GM21528 (cell line): ENCODE measurements around the gene ZNF416.

Experiments used
- ATAC-seq: cut with Tn5 transposase; IDR thresholded peaks from one replicate; pipeline ENCODE4 v1.9.1; 2021; ENCODE audit warnings: mild to moderate bottlenecking, moderate library complexity; ENCODE audit not compliant: unreplicated experiment, low FRiP score

The ZNF416 gene

DNA sequence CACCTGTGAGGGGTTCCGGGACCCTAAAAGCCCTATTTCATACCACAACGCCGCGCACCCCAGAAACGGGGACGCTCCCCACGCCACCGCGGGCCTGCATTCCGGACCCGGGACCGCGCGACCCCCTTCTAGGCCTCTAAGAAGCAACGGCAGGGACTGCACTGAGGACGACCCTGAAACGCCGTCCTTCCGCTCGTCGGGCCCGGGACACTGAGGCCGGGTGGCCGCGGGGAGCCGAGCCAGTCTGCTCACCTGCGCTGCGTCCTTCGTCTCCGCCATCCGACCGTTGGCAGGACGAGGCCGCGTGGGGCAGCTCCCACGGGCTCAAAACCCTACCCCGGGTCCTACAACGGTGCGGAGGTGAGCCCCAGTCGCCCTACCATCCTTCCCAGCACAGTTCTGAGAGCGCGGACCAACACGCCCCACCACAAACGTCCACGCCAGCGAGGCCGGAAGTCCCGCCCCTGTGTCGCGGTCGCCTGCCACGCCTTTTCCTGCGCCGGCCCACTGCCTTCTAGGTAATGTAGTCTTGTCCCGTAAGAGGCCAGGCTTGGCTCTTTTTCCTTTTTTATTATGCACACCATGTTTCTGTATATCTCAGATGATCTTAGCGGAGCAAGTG, 19.2 kb downstream of the ZNF416 start, which contains the start of gene ZNF550:
ZNF550 (minus strand) TSS at position 460 of the 622 bp plus-strand sequence; CDS start at position 279, 181 bp downstream.
- peak; percentile 95 for ATAC-seq

DNA sequence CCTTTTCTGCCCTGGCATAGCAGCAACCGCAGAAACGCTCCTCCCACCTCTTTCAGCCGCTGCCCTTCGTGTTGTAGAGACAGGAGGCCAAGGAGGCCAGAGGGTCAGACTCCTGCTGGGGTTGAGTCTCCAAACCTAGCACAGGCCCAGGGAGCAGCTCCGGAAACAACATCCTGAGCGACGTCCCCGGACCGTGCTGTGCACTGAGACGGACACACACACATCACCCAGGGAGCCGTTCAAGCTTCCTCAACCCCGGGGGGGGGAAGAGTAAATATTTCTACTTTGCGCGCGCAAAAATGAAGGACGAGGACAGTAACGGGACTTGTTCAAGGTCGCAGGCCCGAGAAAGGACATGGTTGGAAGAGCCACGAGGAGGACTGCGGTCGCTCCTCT, 19.7 kb downstream of the ZNF416 start:
- ATAC-seq, result no peak

DNA sequence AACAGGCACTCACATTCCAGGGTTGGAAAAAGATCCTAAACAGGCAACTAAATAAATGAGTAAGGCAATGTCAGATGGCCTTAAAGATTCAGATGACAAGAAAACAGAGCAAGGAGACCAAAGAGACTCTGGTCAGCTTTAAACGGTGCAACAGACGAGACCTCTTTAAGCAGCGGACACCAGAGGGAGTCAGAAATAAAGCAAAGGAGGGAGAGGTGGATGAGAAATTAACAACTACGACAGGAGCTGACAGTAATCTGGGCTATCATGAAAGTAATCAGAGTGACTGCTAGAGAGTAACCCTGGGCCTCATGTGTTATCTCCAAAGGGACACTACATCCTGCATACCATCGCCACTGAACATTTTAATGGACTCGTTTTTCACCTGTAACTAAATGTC, 20.2 kb downstream of the ZNF416 start:
- ATAC-seq, result no peak

DNA sequence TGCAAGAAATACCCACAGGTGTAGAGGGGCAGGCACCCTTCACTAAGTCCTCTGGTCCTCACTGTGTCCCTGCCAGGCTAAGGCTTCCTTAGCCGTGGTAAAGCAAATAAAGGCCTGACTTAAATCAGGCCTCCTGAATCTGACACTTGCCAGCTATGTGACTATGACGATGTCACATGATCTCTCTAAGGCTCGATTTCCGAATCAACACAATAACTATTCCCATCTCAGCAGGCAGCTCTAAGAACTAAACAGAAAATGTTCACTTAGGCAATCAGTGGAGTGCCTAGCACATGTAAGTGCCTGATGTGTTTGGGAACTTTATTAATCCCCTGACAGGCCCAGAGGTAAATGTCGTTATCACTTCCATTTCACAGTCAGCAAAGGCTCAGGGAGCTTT, 21.1 kb downstream of the ZNF416 start:
- ATAC-seq, result no peak

DNA sequence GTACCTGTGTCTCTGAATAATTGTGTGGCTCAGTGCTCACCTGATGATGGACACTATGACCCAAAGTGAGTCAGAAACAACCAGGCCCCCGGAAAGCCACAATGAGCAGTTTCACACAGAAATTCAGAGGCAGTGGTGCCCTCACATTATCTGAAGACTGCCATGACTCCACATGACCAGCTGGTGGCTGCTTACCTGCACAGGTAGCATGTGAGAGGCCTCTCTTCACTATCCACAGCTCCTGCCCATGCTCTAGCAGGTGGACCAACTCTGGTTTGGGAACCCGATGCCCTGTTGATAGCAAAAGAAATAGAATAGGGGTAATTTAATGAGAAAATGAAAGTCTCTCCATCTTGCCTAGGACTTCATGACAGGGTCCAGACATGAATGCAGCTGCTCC, 26.3 kb downstream of the ZNF416 start:
- no peak for ATAC-seq

DNA sequence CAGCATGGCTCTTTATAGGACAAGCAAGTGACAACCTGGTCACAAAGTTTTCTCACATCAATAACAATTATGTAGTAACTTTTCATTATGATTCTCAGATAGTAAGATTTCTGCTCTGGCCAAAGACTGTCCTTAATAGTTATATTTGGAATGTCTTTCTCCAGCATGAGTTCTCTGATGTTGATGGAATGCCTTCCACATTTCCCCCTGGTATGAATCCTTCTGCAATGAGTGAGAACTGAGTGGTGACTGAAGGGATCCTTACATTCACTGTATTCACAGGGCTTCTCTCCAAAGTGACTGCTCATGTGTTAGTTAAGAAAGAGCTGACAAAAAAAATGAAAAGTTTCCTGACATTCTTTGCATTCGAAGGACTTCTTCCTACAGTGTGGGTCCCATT, 32.2 kb downstream of the ZNF416 start:
- no peak for ATAC-seq

DNA sequence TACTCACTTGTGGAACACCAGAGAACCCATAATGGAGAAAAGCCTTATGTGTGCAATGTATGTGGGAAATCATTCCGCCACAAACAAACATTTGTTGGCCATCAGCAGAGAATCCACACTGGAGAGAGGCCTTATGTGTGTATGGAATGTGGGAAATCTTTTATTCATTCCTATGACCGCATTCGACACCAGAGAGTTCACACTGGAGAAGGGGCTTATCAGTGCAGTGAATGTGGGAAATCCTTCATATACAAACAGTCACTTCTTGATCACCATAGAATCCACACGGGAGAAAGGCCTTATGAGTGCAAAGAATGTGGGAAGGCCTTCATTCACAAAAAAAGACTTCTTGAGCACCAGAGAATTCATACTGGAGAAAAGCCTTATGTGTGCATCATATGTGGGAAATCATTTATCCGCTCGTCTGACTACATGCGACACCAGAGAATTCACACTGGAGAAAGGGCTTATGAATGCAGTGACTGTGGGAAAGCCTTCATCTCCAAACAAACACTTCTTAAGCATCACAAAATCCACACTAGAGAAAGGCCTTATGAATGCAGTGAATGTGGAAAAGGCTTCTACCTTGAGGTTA, 40.7 kb downstream of the ZNF416 start:
- ATAC-seq, result no peak

DNA sequence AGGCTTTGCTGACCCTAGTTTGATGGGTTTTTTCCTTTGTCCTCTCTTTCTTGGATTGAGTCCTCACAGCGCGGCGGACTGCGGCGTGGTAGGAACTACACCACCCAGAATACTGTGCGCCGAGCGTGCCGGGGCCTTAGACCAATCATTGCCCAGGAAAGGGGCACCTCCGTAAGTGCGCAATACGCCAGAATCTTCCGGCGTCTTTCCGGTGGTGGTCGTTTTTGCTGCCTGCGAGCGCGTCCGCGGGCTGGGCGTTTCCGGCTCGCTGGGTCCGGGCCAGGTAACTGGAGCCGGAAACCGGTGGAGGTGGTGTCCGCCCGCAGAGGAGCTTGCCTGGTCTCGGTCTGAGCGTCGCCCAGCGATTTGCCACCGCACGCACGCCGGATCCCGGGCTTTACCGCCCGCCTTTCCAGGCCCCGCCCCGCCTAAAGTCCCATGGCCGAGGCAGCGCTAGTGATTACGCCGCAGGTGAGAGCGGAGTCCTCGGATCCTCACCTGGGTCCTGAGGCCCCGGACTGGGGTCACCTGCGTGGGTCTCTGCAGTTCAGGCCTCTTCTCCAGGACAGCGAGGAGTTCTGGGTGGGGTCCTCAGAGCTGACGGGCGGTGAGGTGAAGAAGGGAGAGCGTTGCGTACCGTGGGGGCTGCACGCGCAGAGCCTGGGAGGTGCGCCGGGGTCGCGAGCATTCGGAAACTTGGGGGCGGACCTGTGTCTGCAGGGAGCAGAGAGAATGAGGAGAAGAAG, 51.4 kb downstream of the ZNF416 start, which contains the start of gene ZNF549:
ZNF549 (plus strand) TSS at position 221 of the 746 bp plus-strand sequence; CDS start at position 439, 218 bp downstream.
- peak; percentile 93 for ATAC-seq
